Occipital lobe (tissue), 3 donors: Measurements from ENCODE around the gene GSX1. TPM values are rescaled to one million over a fixed set of nuclear protein-coding genes. Genes with fewer than 3 reads are reported as not detected.

Experiments
- DNase-seq: peaks from one replicate; lab custom pipeline; 2025; lab: John Stamatoyannopoulos, UW
- small RNA-seq: library from RNA; depleted of rRNA; stranded (forward); fragments of <200 nt; gene quantifications from one replicate; pipeline ENCODE3, GENCODE V24; 2014
- total RNA-seq: library from RNA; depleted of rRNA; stranded (reverse); fragments of >200 nt; gene quantifications from one replicate; pipeline ENCODE4 v1.2.3, GENCODE V29; 2014

The GSX1 gene
- total RNA-seq, 1 donor from 2014 or later, result not detected

GRCh38 chr13:27830010-27830409, 37.7 kb downstream of the GSX1 start:
- no peak for DNase-seq

GRCh38 chr13:27833206-27833605, 40.9 kb downstream of the GSX1 start:
- DNase-seq, result no peak

- no peak for DNase-seq
Measured at GRCh38 chr13:27834095-27834494, 41.8 kb downstream of the GSX1 start.

GRCh38 chr13:27835799-27836198, 43.5 kb downstream of the GSX1 start:
- no peak for DNase-seq

- DNase-seq, result no peak
Measured at GRCh38 chr13:27839809-27840467, 47.7 kb downstream of the GSX1 start.

GRCh38 chr13:27842571-27842970, 50.3 kb downstream of the GSX1 start:
- DNase-seq, result no peak

Small RNA genes within 50 kb of the gene (small RNA-seq; reads per million reads assigned to genes)
- not detected for gene RNU6-73P

Other genes starting within 250 kb of the GSX1 start
- 8.1 TPM for gene LNX2, start 172.0 kb upstream of the GSX1 start, total RNA-seq
- gene POLR1D, start 170.6 kb upstream of the GSX1 start, total RNA-seq, result 52.7 TPM
- gene PDX1, start 127.5 kb downstream of the GSX1 start, total RNA-seq, result not detected
- not detected for gene CDX2, start 176.8 kb downstream of the GSX1 start, total RNA-seq
- not detected for gene URAD, start 196.2 kb downstream of the GSX1 start, total RNA-seq